ENCODE data around the gene HMG20A.

HMG20A gene

GRCh38 chr15:77525907-77526594 lies 105.4 kb downstream of the HMG20A start:
- DNase-seq = no peak

- no peak for DNase-seq
Measured at GRCh38 chr15:77526595-77527163, 106.0 kb downstream of the HMG20A start.

GRCh38 chr15:77527164-77527778 lies 106.6 kb downstream of the HMG20A start:
- no peak for DNase-seq

- no peak for DNase-seq
Measured at GRCh38 chr15:77527831-77528231, 107.1 kb downstream of the HMG20A start.

- DNase-seq = no peak
Measured at GRCh38 chr15:77528290-77528967, 107.7 kb downstream of the HMG20A start.

GRCh38 chr15:77528968-77529319 lies 108.3 kb downstream of the HMG20A start:
- DNase-seq = no peak

- DNase-seq = no peak
Measured at GRCh38 chr15:77529394-77530159, 108.9 kb downstream of the HMG20A start.

GRCh38 chr15:77530576-77530975 lies 109.9 kb downstream of the HMG20A start:
- DNase-seq = no peak

GRCh38 chr15:77531191-77532000 lies 110.7 kb downstream of the HMG20A start:
- DNase-seq = no peak

- DNase-seq = no peak
Measured at GRCh38 chr15:77532067-77532710, 111.5 kb downstream of the HMG20A start.

GRCh38 chr15:77532846-77533245 lies 112.2 kb downstream of the HMG20A start:
- DNase-seq = no peak

GRCh38 chr15:77533578-77534430 lies 113.1 kb downstream of the HMG20A start:
- no peak for DNase-seq

All from inflammatory macrophage (primary cell).